H1 (cell line): ENCODE data around the gene PLXNB2. TPM values are rescaled to one million over a fixed set of nuclear protein-coding genes. Genes with fewer than 3 reads are reported as not detected.

Experiments used
- CTCF ChIA-PET: fragments of 300-600 bp; sonication (Branson Sonifier 250); formaldehyde crosslinking; loops from one replicate; lab custom pipeline; 2021; ENCODE audit not compliant: partially characterized antibody; lab: Charles Lee
- POLR2A ChIA-PET: fragments of 300-600 bp; sonication (Branson Sonifier 250); formaldehyde crosslinking; loops from one replicate; lab custom pipeline; 2021; ENCODE audit warnings: inconsistent platforms; ENCODE audit not compliant: partially characterized antibody; lab: Charles Lee
- DNase-seq, 2 experiments: peaks; one replicate each; pipeline versions ENCODE4 v3.0.0 to v3.0.0-alpha.2; 2010 to 2022; ENCODE audit warnings: low spot score in 2 of 2, low read depth in 1 of 2, mixed read lengths in 1 of 2
- FAIRE-seq: peaks from 2 replicates; lab custom pipeline; 2011; peaks lifted over from hg19 to GRCh38; lab: Jason Lieb, UNC
- H2AFZ ChIP-seq: 2 replicates; pipeline ENCODE4 v1.8.1; 2012; ENCODE audit warnings: low read length, inconsistent platforms
- H2AK5ac ChIP-seq: 2 replicates; pipeline ENCODE4 v1.6.1; 2013; ENCODE audit warnings: low read depth, low read length
- H2BK120ac ChIP-seq: replicated peaks from 2 replicates; pipeline ENCODE3; 2013; ENCODE audit warnings: low read depth, low read length, inconsistent platforms
- H2BK12ac ChIP-seq: 2 replicates; pipeline ENCODE4 v1.6.1; 2013; ENCODE audit warnings: low read depth, low read length
- H2BK15ac ChIP-seq: 2 replicates; pipeline ENCODE4 v1.6.1; 2013; ENCODE audit warnings: low read length
- H2BK20ac ChIP-seq: 2 replicates; pipeline ENCODE4 v1.6.1; 2013; ENCODE audit warnings: low read length
- H2BK5ac ChIP-seq: 2 replicates; pipeline ENCODE4 v1.6.1; 2013; ENCODE audit warnings: low read depth, low read length
- H3K14ac ChIP-seq: 2 replicates; pipeline ENCODE4 v1.6.1; 2013; ENCODE audit warnings: inconsistent platforms; ENCODE audit not compliant: insufficient read length
- H3K18ac ChIP-seq: 2 replicates; pipeline ENCODE4 v1.6.1; 2013; ENCODE audit warnings: low read length; ENCODE audit errors: extremely low read depth
- H3K23ac ChIP-seq: 2 replicates; pipeline ENCODE4 v1.6.1; 2013; ENCODE audit warnings: inconsistent platforms; ENCODE audit not compliant: insufficient read length
- H3K23me2 ChIP-seq: 2 replicates; pipeline ENCODE4 v1.6.1; 2013; ENCODE audit warnings: low read depth, low read length
- H3K27ac ChIP-seq: 2 replicates; pipeline ENCODE4 v1.6.1; 2011; ENCODE audit warnings: low read depth, low read length, inconsistent platforms
- H3K27me3 ChIP-seq, 4 experiments: replicated peaks in 1 of 4; 1 replicate in 1 of 4; 2 replicates in 3 of 4; pipeline versions ENCODE4 v1.6.1 to v1.8.1; 2011 to 2013; ENCODE audit warnings: low read length in 3 of 4, mild to moderate bottlenecking in 3 of 4, inconsistent platforms in 2 of 4, mixed read lengths in 2 of 4, moderate library complexity in 1 of 4; ENCODE audit not compliant: control insufficient read depth in 3 of 4, insufficient read depth in 3 of 4; ENCODE audit errors: extremely low read depth in 1 of 4
- H3K36me3 ChIP-seq, 4 experiments: 2 replicates each; pipeline versions ENCODE4 v1.6.1 to v1.8.1; 2011 to 2013; ENCODE audit warnings: mild to moderate bottlenecking in 4 of 4, low read length in 3 of 4, moderate library complexity in 2 of 4, control low read depth in 1 of 4, inconsistent platforms in 1 of 4; ENCODE audit not compliant: insufficient read depth in 4 of 4, control insufficient read depth in 2 of 4
- H3K4ac ChIP-seq: replicated peaks from 2 replicates; pipeline ENCODE3; 2013; ENCODE audit warnings: low read length, low read depth, mixed read lengths, inconsistent platforms; ENCODE audit not compliant: insufficient read length
- H3K4me1 ChIP-seq, 4 experiments: replicated peaks in 1 of 4; 1 replicate in 1 of 4; 2 replicates in 3 of 4; pipeline versions ENCODE4 v1.6.1 to v1.8.1; 2011 to 2013; ENCODE audit warnings: low read length in 3 of 4, inconsistent platforms in 2 of 4, mixed read lengths in 1 of 4; ENCODE audit not compliant: insufficient read depth in 4 of 4, control insufficient read depth in 3 of 4
- H3K4me2 ChIP-seq, 2 experiments: 2 replicates each; pipeline versions ENCODE4 v1.6.1 to v1.8.1; 2011 to 2013; ENCODE audit warnings: low read depth in 2 of 2, low read length in 2 of 2, control low read depth in 1 of 2, inconsistent platforms in 1 of 2, mild to moderate bottlenecking in 1 of 2; ENCODE audit not compliant: insufficient read depth in 1 of 2
- H3K4me3 ChIP-seq, 4 experiments: fragments of 200-600, 300-600 bp in 1 of 4; sonication (generic), shearing (Covaris generic), sonication (Bioruptor Twin) in 1 of 4; 2 replicates each; pipeline versions ENCODE4 v1.5.1 to v1.8.1; 2011 to 2016; ENCODE audit warnings: low read length in 4 of 4, low read depth in 3 of 4, control low read depth in 2 of 4, inconsistent platforms in 2 of 4, mild to moderate bottlenecking in 2 of 4, mixed read lengths in 1 of 4, moderate library complexity in 1 of 4; ENCODE audit not compliant: insufficient read depth in 2 of 4; ENCODE audit errors: extremely low read depth in 1 of 4
- H3K56ac ChIP-seq: replicated peaks from 2 replicates; pipeline ENCODE3; 2013; ENCODE audit warnings: low read depth, mild to moderate bottlenecking, mixed read lengths, low read length, inconsistent platforms; ENCODE audit not compliant: insufficient read length
- H3K79me1 ChIP-seq: 2 replicates; pipeline ENCODE4 v1.6.1; 2013; ENCODE audit warnings: low read depth, low read length, control low read depth
- H3K79me2 ChIP-seq, 2 experiments: 2 replicates each; pipeline versions ENCODE4 v1.6.1 to v1.8.1; 2012 to 2013; ENCODE audit warnings: low read length in 2 of 2, mild to moderate bottlenecking in 2 of 2, inconsistent platforms in 1 of 2; ENCODE audit not compliant: insufficient read depth in 2 of 2, control insufficient read depth in 1 of 2
- H3K9ac ChIP-seq, 4 experiments: replicated peaks in 1 of 4; 1 replicate in 1 of 4; 2 replicates in 3 of 4; pipeline versions ENCODE4 v1.6.1 to v1.8.1; 2011 to 2013; ENCODE audit warnings: low read depth in 3 of 4, low read length in 3 of 4, control low read depth in 2 of 4, mild to moderate bottlenecking in 2 of 4, moderate library complexity in 2 of 4, inconsistent platforms in 1 of 4; ENCODE audit errors: extremely low read depth in 1 of 4
- H3K9me3 ChIP-seq, 2 experiments: 2 replicates each; pipeline versions ENCODE4 v1.6.1 to v1.8.1; 2012 to 2013; ENCODE audit warnings: mild to moderate bottlenecking in 2 of 2, moderate library complexity in 2 of 2, control low read depth in 1 of 2, inconsistent platforms in 1 of 2, low read depth in 1 of 2, low read length in 1 of 2, mixed read lengths in 1 of 2; ENCODE audit not compliant: insufficient read depth in 2 of 2
- H4K20me1 ChIP-seq, 2 experiments: replicated peaks in 1 of 2; 2 replicates each; pipeline versions ENCODE3 to v1.8.1; 2011 to 2013; ENCODE audit warnings: inconsistent platforms in 2 of 2, low read length in 2 of 2, mild to moderate bottlenecking in 1 of 2; ENCODE audit not compliant: insufficient read depth in 2 of 2, control insufficient read depth in 1 of 2
- H4K5ac ChIP-seq: 2 replicates; pipeline ENCODE4 v1.6.1; 2013; ENCODE audit warnings: low read length, low read depth, mixed read lengths, inconsistent platforms; ENCODE audit not compliant: insufficient read length
- H4K8ac ChIP-seq: 2 replicates; pipeline ENCODE4 v1.8.0; 2013; ENCODE audit warnings: mild to moderate bottlenecking, moderate library complexity, low read length, inconsistent platforms; ENCODE audit not compliant: insufficient read depth; ENCODE audit errors: extremely low read depth
- H4K91ac ChIP-seq: replicated peaks from 2 replicates; pipeline ENCODE3; 2013; ENCODE audit warnings: low read length, mixed read lengths, inconsistent platforms; ENCODE audit not compliant: insufficient read length
- BRCA1 ChIP-seq: IDR thresholded peaks from 2 replicates; pipeline ENCODE4 v1.6.1; 2012; ENCODE audit warnings: low read depth, low read length, improper control_type of control experiment
- CTBP2 ChIP-seq: IDR thresholded peaks from 2 replicates; pipeline ENCODE4 v1.7.0; 2011; ENCODE audit warnings: borderline replicate concordance, mild to moderate bottlenecking, moderate library complexity, mixed read lengths, low read length; ENCODE audit not compliant: insufficient read depth, insufficient read length
- GTF2F1 ChIP-seq: IDR thresholded peaks from 2 replicates; pipeline ENCODE4 v1.6.1; 2012; ENCODE audit warnings: low read depth, low read length, improper control_type of control experiment, borderline replicate concordance
- JUN ChIP-seq: IDR thresholded peaks from 2 replicates; pipeline ENCODE4 v1.6.1; 2011; ENCODE audit warnings: low read depth, mild to moderate bottlenecking, improper control_type of control experiment, low read length
- WGBS, 2 experiments: shearing (Covaris generic) in 1 of 2; methylation state at CpG; one replicate each; pipeline versions ENCODE4 v1.1.6 to v1.1.7; 2013 to 2015; ENCODE audit warnings: low lambda C conversion rate in 2 of 2, mixed read lengths in 2 of 2, inconsistent platforms in 1 of 2, low coverage in 1 of 2, missing lambda C conversion rate in 1 of 2; ENCODE audit not compliant: insufficient replicate concordance in 2 of 2, insufficient coverage in 1 of 2, insufficient read length in 1 of 2; ENCODE audit errors: extremely low coverage in 1 of 2, missing lambda C conversion rate in 1 of 2; 5-methylcytosine and 5-hydroxymethylcytosine counted together
- polyA plus RNA-seq, 7 experiments: library from polyadenylated mRNA; depleted of rRNA in 3 of 7; stranded (reverse) in 5 of 7; unstranded in 2 of 7; fragments of >200 nt in 5 of 7; fragments of 200-250 nt in 2 of 7; gene quantifications; 1 replicate in 5 of 7; 2 replicates in 1 of 7; 4 replicates in 1 of 7; pipeline versions ENCODE4 v1.2.1 to v1.2.3, GENCODE V29; 2011 to 2013; ENCODE audit warnings: missing spikeins in 2 of 7, mixed read lengths in 2 of 7
- total RNA-seq: library from RNA; stranded (reverse); fragmentation: NEBNext Ultra II Directional; extraction: Animal tissue kit (Norgen Biotek cat#: 25700); gene quantifications from 2 replicates; pipeline ENCODE4 v1.2.1, GENCODE V29; 2021

The PLXNB2 gene
- total and polyA plus RNA-seq, 2 of the 8 experiments (the other 6 are each of a cell fraction or from before 2014, with no cell fraction given): 58.3 to 92.8 TPM

DNA sequence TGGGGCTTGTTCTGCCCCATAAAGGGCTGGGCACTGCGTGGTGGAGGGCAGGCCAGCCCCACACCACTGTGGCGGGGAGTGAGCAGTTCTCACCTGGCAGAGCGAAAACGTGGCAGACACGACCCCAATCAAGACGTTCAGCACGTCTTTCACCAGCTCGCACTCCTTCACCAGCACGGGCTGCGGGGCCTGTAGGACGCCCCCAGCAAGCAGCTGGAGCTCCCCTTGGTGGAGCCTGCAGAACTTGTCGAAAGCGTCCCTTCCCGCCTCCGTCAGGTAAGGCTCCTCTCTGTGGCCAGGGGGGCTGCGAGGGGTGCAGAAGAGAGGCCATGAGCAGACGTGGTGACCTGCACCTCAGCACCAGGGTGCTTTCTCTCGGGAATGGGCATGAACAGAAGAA lies 74.2 kb downstream of the PLXNB2 start:
- Histone ChIP-seq H2BK12ac (no peak overlapping the region), H3K18ac (no peak overlapping the region), H3K79me2 (peaks cover 0 to 18% of the 10 kb centered on the region in 2 experiments; a peak in 2 of 4 replicates), H2AFZ (no peak overlapping the region), H3K9me3 (no peaks in the 10 kb centered on the region; a peak in 1 of 4 replicates), H2BK15ac (no peak overlapping the region), H4K20me1 (peaks cover 0 to 17% of the 10 kb centered on the region in 2 experiments), H3K23me2 (0 out of 2 replicates have a peak, but pooled peaks cover 2% of the 10 kb centered on the region), H2BK5ac (no peak overlapping the region), H3K14ac (no peak overlapping the region), H2BK120ac (no peak overlapping the region), H2BK20ac (no peak overlapping the region), H3K36me3 (no peaks in the 10 kb centered on the region; a peak in 1 of 8 replicates), H3K23ac (no peak overlapping the region), H4K5ac (no peak overlapping the region), H3K4me1 (peaks cover 0 to 6% (median 1%) of the 10 kb centered on the region in 4 experiments; a peak in 4 of 7 replicates), H3K27ac (no peak overlapping the region), H4K8ac (no peak overlapping the region), H3K4me2 (no peak overlapping the region), H4K91ac (no peak overlapping the region), H3K79me1 (peaks cover 19% of the 10 kb centered on the region), H3K4me3 (no peak overlapping the region), H2AK5ac (no peak overlapping the region), H3K27me3 (no peaks in the 10 kb centered on the region), H3K4ac (no peak overlapping the region), H3K9ac (no peak overlapping the region), H3K56ac (no peak overlapping the region)
- ChIA-PET POLR2A (interaction anchor here (1.2 kb wide), 1 partner anchor 11 kb away, joined by 3 read pairs; the partner anchor contains the start of gene TUBGCP6), CTCF (interaction anchor here (1.0 to 2.3 kb wide), 5 partner anchors 8 to 233 kb away, joined by 3 to 6 read pairs (median 4); no protein-coding TSS in a partner anchor)
- TF ChIP-seq GTF2F1: no peak
- no peak for TF ChIP-seq CTBP2
- TF ChIP-seq JUN: no peak
- no peak for TF ChIP-seq BRCA1
- FAIRE-seq (no peak), DNase-seq (no peak)
- WGBS, 2 experiments: 91% methylated on average over 18 of the region's 18 CpGs; no CpG with 5 or more reads in 1 of the 2 experiments
